Stimulated activated CD8-positive, alpha-beta memory T cell treated with anti-CD3 and anti-CD28 coated beads, Interleukin-7, amount 100 ng/mL, for 48 hours (primary cell): ENCODE data around the gene MORF4L2.

Experiments used
- DNase-seq, 2 donors: peaks; one replicate each; pipeline ENCODE4 v3.0.0-alpha.2; 2020; ENCODE audit warnings: low read depth in 1 of 2; ENCODE audit errors: extremely low read depth in 1 of 2

The MORF4L2 gene

GRCh38 chrX:103637604-103638338 lies 48.7 kb downstream of the MORF4L2 start:
- DNase-seq = no peak

GRCh38 chrX:103635436-103635835 lies 51.1 kb downstream of the MORF4L2 start:
- DNase-seq = no peak

GRCh38 chrX:103631145-103631544 lies 55.4 kb downstream of the MORF4L2 start:
- DNase-seq = no peak

- DNase-seq = no peak
These were observed 56.4 kb downstream of the MORF4L2 start for GRCh38 chrX:103630171-103630511.

GRCh38 chrX:103629318-103630170 lies 57.0 kb downstream of the MORF4L2 start:
- no peak for DNase-seq

GRCh38 chrX:103628386-103629317 lies 57.8 kb downstream of the MORF4L2 start, which contains the start of gene TCEAL1:
TSS of gene TCEAL1 (plus strand) at chrX:103628975. CDS start at chrX:103629917, 942 bp downstream.
- DNase-seq = no peak

GRCh38 chrX:103626855-103627254 lies 59.6 kb downstream of the MORF4L2 start:
- no peak for DNase-seq
